ENCODE results near the gene HLA-B. TPM values are rescaled to one million over a fixed set of nuclear protein-coding genes. Genes with fewer than 3 reads are reported as not detected.

Gene HLA-B
- total and polyA plus RNA-seq, 2 experiments from 2014 or later = 7.7 to 27.2 TPM

- Histone ChIP-seq H3K27me3 (no peaks in the 10 kb centered on the region), H3K27ac (no peak overlapping the region), H3K4me1 (ENCODE audit: low read depth) (no peaks in the 10 kb centered on the region), H3K36me3 (no peaks in the 10 kb centered on the region), H3K4me3 (no peak overlapping the region), H3K9me3 (ENCODE audit: low read depth) (no peaks in the 10 kb centered on the region)
- TF ChIP-seq CTCF (IDR thresholded peaks at IDR 0.05; ENCODE audit: low read depth, low read length) = no peak
- DNase-seq (ENCODE audit: low read depth in 1 of 2, low spot score in 1 of 2) = peak in 1 of 2 donors; percentile 9
Measured at GRCh38 chr6:31386977-31387376, 30.0 kb upstream of the HLA-B start.

- Histone ChIP-seq H3K4me1 (ENCODE audit: low read depth) (no peaks in the 10 kb centered on the region), H3K27ac (no peak overlapping the region), H3K27me3 (no peaks in the 10 kb centered on the region), H3K36me3 (no peaks in the 10 kb centered on the region), H3K4me3 (no peak overlapping the region), H3K9me3 (ENCODE audit: low read depth) (no peaks in the 10 kb centered on the region)
- no peak for TF ChIP-seq CTCF (IDR thresholded peaks at IDR 0.05; ENCODE audit: low read depth, low read length)
- DNase-seq (ENCODE audit: low read depth in 1 of 2, low spot score in 1 of 2) = no peak
Measured at GRCh38 chr6:31386099-31386498, 29.1 kb upstream of the HLA-B start.

GRCh38 chr6:31385041-31385440, 28.1 kb upstream of the HLA-B start:
- H3K27ac ChIP-seq = no peak overlapping the region
- H3K27me3 ChIP-seq = no peaks in the 10 kb centered on the region
- no peaks in the 10 kb centered on the region for H3K9me3 ChIP-seq (ENCODE audit: low read depth)
- H3K36me3 ChIP-seq = no peaks in the 10 kb centered on the region
- no peak overlapping the region for H3K4me3 ChIP-seq
- no peak for TF ChIP-seq CTCF (IDR thresholded peaks at IDR 0.05; ENCODE audit: low read depth, low read length)
- H3K4me1 ChIP-seq (ENCODE audit: low read depth) = no peaks in the 10 kb centered on the region
- no peak for DNase-seq (ENCODE audit: low read depth in 1 of 2, low spot score in 1 of 2)

GRCh38 chr6:31383149-31383548, 26.2 kb upstream of the HLA-B start:
- Histone ChIP-seq H3K36me3 (no peaks in the 10 kb centered on the region), H3K4me3 (no peak overlapping the region), H3K27ac (no peak overlapping the region), H3K4me1 (ENCODE audit: low read depth) (no peaks in the 10 kb centered on the region), H3K9me3 (ENCODE audit: low read depth) (no peaks in the 10 kb centered on the region), H3K27me3 (peaks cover 4% of the 10 kb centered on the region)
- DNase-seq (ENCODE audit: low read depth in 1 of 2, low spot score in 1 of 2) = no peak
- no peak for TF ChIP-seq CTCF (IDR thresholded peaks at IDR 0.05; ENCODE audit: low read depth, low read length)

GRCh38 chr6:31381666-31382065, 24.7 kb upstream of the HLA-B start:
- H3K4me1 ChIP-seq (ENCODE audit: low read depth) = no peaks in the 10 kb centered on the region
- H3K4me3 ChIP-seq = no peak overlapping the region
- no peak for DNase-seq (ENCODE audit: low read depth in 1 of 2, low spot score in 1 of 2)
- no peak for TF ChIP-seq CTCF (IDR thresholded peaks at IDR 0.05; ENCODE audit: low read depth, low read length)
- H3K27ac ChIP-seq = no peak overlapping the region
- no peaks in the 10 kb centered on the region for H3K36me3 ChIP-seq
- no peaks in the 10 kb centered on the region for H3K9me3 ChIP-seq (ENCODE audit: low read depth)
- peaks cover 8% of the 10 kb centered on the region for H3K27me3 ChIP-seq

- Histone ChIP-seq H3K4me1 (ENCODE audit: low read depth) (no peaks in the 10 kb centered on the region), H3K36me3 (no peaks in the 10 kb centered on the region), H3K4me3 (no peak overlapping the region), H3K27me3 (peaks cover 8% of the 10 kb centered on the region), H3K9me3 (ENCODE audit: low read depth) (no peaks in the 10 kb centered on the region), H3K27ac (no peak overlapping the region)
- DNase-seq (ENCODE audit: low read depth in 1 of 2, low spot score in 1 of 2) = no peak
- no peak for TF ChIP-seq CTCF (IDR thresholded peaks at IDR 0.05; ENCODE audit: low read depth, low read length)
Measured at GRCh38 chr6:31379850-31380249, 22.9 kb upstream of the HLA-B start.
